A375 (cell line): ENCODE results near the gene SIVA1. TPM values are rescaled to one million over a fixed set of nuclear protein-coding genes. Genes with fewer than 3 reads are reported as not detected.

ENCODE experiments used
- total RNA-seq: library from RNA; depleted of rRNA; stranded (reverse); fragments of >200 nt; shearing (Covaris generic); gene quantifications from 2 replicates; pipeline ENCODE4 v1.2.3, GENCODE V29; 2014; rRNA removed

Gene SIVA1, protein sequence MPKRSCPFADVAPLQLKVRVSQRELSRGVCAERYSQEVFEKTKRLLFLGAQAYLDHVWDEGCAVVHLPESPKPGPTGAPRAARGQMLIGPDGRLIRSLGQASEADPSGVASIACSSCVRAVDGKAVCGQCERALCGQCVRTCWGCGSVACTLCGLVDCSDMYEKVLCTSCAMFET
- 124 and 133 TPM in 2 replicates for total RNA-seq

DNA sequence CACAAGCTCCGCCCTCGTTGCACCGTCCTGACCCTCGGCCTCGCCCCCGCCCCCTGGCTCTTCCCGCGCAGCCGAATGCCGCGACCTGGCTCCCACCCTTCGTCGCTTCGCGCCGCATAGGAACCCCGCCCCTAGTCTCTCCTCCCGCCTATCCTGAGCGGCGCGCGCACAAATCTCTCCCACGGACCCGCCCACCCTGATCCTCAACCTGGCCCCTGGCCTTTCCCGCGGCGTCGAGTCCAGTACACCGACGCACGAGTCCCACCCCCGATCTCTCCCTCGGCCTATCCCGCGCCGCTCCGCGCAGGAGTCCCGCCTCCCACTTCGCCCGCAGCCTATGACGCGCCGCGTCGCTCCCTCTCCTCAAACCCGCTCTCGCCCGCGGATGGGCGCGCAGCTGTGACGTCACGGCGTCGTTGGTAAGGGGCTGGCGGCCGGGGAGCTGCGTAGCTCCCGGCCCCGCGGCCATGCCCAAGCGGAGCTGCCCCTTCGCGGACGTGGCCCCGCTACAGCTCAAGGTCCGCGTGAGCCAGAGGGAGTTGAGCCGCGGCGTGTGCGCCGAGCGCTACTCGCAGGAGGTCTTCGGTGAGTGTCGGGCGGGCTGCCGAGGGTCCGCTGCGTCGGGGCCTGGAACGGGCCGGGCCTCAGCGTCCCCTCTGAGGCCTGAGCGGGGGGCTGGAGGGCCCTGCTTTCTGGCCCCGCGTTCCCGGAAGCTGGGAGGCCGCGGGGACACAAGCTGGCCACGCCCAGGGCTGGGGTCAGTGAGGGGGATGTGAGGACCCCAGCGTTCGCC, at the start of gene SIVA1:
Gene SIVA1, plus strand, starts transcription at position 413 of the 793 bp plus-strand sequence. Its CDS starts 55 bp downstream, at position 468.

DNA sequence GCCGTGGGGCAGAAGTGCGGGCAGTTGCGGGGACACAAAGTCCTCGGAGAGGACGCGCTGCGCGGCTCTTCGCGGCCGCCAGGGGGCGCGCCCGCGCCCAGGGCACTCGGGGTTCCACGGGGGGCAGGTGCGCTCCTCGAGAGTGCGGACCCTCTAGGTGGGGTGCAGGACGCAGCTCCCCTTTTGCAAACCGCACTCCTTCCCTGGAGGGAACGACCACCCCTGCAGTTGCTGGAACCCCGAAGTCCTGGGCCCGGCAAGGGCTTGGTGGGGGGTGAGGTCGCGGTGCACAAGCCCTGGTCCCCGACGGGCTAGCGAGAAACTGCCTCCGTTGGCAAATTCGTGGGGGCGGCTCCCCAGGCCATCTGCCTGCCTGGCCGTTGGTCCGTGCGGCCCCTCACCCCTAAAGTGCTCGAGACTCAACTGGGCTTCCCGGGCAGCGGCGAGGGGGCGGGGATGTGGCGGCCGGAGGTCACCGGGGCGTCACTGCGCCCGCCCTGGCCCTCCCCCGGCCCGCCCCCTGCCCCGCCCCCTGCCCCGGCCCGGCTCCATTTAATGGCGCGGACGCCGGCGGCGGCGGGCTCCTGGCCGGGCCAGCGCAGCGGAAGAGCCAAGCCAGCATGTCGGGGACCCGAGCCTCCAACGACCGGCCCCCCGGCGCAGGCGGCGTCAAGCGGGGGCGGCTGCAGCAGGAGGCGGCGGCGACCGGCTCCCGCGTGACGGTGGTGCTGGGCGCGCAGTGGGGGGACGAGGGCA, 29.1 kb upstream of the SIVA1 start, which contains the start of gene ADSS1:
Gene ADSS1, plus strand, starts transcription at position 579 of the 756 bp plus-strand sequence. Its CDS starts 42 bp downstream, at position 621.

DNA sequence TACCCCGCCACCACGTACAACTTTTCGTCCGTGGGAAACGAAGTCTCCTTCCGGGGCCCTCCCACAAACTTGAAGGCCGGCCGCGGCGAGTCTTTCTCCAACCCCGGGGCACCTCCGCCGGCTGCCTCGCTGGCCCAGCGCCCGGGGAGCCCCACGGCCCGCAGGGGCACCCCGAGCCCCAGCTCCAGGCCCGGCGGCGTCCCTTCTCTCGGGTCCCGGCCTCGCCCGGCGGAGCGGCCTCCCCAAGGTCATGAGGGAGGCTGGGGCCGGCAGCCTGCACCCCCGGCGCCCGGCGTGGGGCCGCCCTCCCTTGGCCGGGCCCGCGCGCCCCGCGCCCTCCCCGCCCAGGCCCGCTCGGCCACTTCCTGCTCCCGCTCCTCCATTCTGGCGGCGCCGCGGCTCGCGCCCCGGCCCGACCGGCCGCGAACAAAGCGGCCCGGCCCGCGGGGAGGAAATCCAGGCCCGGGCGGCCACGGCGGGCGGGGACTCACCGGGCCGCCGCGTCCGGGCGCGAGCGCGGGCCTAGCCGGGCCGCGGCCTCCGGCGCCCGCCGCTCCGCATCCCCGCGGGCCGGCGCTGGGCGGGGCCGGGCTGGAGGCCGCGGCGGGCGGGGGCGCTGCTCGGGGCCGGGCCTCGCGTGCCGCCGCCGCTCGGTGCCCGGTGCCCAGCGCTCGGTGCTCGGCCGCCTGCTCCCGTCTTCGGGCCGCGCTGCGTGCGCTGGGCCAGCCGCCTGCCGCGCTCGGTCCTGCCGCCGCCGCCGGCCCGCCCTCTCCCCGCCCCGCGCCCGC, 42.2 kb downstream of the SIVA1 start, which contains the start of gene AKT1:
Gene AKT1, minus strand, starts transcription at position 756 of the 788 bp plus-strand sequence. CDS start 3,105 bp downstream, outside the sequence.

DNA sequence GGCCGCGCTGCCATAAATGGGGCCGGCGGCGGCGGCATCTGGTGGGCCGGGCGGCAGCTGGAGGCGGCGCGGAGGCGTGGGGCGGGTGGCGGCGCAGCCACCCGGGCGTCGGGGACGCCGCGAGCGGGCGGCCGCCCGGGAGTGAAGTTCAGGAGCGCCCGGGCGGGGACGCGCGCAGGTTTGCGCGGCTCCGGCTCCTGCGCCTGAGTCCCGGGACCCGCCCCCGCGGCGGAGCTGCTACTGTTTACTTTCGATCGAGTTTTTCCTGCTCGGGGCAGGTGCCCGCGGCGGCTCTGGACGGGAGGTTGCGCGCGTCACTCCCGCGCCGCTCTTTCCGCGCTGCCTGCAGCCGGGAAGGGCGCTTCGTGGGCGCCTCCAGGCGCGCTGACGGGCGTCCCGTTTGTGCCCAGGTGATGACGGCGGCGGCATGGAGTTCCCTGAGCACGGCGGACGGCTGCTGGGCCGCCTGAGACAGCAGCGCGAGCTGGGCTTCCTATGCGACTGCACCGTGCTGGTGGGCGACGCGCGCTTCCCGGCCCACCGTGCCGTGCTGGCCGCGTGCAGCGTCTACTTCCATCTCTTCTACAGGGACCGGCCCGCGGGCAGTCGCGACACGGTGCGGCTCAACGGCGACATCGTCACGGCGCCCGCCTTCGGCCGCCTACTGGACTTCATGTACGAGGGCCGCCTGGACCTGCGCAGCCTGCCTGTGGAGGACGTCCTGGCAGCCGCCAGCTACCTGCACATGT, 48.0 kb downstream of the SIVA1 start, which contains the start of gene ZBTB42:
Gene ZBTB42, plus strand, starts transcription at position 331 of the 749 bp plus-strand sequence. Its CDS starts 97 bp downstream, at position 428.

Other genes with a start within 250 kb of the SIVA1 start
- not detected in 2 replicates for gene C14orf180, start 173.4 kb upstream of the SIVA1 start, total RNA-seq
- 0.19 and 1.1 TPM in 2 replicates for gene TMEM179, start 148.4 kb upstream of the SIVA1 start, total RNA-seq
- gene INF2, start 63.5 kb upstream of the SIVA1 start, total RNA-seq: 39.9 and 41.5 TPM in 2 replicates
- 2.9 and 6.4 TPM in 2 replicates for gene ADSS1, start 28.9 kb upstream of the SIVA1 start, total RNA-seq
- gene AKT1, start 42.6 kb downstream of the SIVA1 start, total RNA-seq: 82.7 and 90.9 TPM in 2 replicates
- 1.4 and 4.4 TPM in 2 replicates for gene ZBTB42, start 48.0 kb downstream of the SIVA1 start, total RNA-seq
- 11.9 and 13.7 TPM in 2 replicates for gene CEP170B, start 112.1 kb downstream of the SIVA1 start, total RNA-seq
- 0.03 and 0.04 TPM in 2 replicates for gene PLD4, start 171.7 kb downstream of the SIVA1 start, total RNA-seq
- 12.6 and 14.7 TPM in 2 replicates for gene AHNAK2, start 225.2 kb downstream of the SIVA1 start, total RNA-seq
- gene CLBA1, start 232.6 kb downstream of the SIVA1 start, total RNA-seq: 8.4 and 12.0 TPM in 2 replicates